H1 (cell line): Measurements from ENCODE around the gene PPP1R12B. TPM values are rescaled to one million over a fixed set of nuclear protein-coding genes. Genes with fewer than 3 reads are reported as not detected.

Experiments used
- RFX5 ChIP-seq: IDR thresholded peaks from 2 replicates; pipeline ENCODE4 v1.6.1; 2011; ENCODE audit warnings: low read depth, low read length, improper control_type of control experiment, borderline replicate concordance
- SP4 ChIP-seq: IDR thresholded peaks from 2 replicates; pipeline ENCODE4 v1.6.1; 2012; ENCODE audit warnings: low read length, inconsistent platforms
- polyA plus RNA-seq, 7 experiments: library from polyadenylated mRNA; depleted of rRNA in 3 of 7; stranded (reverse) in 5 of 7; unstranded in 2 of 7; fragments of >200 nt in 5 of 7; fragments of 200-250 nt in 2 of 7; gene quantifications; 1 replicate in 5 of 7; 2 replicates in 1 of 7; 4 replicates in 1 of 7; pipeline versions ENCODE4 v1.2.1 to v1.2.3, GENCODE V29; 2011 to 2013; ENCODE audit warnings: missing spikeins in 2 of 7, mixed read lengths in 2 of 7
- total RNA-seq: library from RNA; stranded (reverse); fragmentation: NEBNext Ultra II Directional; extraction: Animal tissue kit (Norgen Biotek cat#: 25700); gene quantifications from 2 replicates; pipeline ENCODE4 v1.2.1, GENCODE V29; 2021

PPP1R12B gene
- total and polyA plus RNA-seq, 2 of the 8 experiments (the other 6 are each of a cell fraction or from before 2014, with no cell fraction given): 7.9 to 18.7 TPM

DNA sequence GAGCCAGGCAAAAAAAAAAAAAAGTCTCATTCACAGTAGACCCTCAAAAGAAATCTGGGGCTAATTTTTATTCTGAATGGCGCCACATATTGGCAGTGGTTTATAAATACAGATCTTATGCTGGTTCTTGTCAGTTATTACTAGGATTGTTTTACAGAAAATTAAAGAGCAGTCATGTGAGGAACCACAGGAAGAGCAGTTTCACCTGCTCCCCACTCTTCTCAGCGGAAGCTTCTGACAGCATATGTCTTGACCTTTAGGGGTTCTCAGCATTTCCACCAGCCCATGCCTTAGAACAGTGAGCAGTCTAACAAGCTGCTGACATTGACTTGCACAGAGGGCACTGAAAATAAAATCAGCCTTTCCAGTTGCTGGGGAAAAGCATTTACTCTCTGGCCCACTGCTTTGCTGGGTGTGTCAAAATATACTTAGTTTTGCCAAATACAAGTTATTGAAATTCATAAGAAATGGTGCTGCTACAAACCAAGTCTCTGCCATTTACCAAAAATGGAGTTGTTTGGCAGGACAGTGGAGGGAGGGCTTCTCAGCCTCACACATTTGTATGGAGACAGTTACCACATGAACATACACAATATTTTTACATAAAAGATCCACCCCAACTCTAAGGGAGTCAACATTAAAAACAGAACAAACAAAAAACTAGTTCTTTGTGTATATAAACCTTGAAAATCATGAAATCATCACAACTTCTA, 217.5 kb downstream of the PPP1R12B start (continued):
- TF ChIP-seq SP4: no peak
- no peak for TF ChIP-seq RFX5
